Activated CD8-positive, alpha-beta memory T cell treated with anti-CD3 and anti-CD28 coated beads for 4 hours (primary cell): ENCODE results near the gene PTER.

ENCODE experiments used
- DNase-seq, 2 donors: peaks; one replicate each; pipeline ENCODE4 v3.0.0-alpha.2; 2020; ENCODE audit warnings: low read depth in 2 of 2

The PTER gene

DNA sequence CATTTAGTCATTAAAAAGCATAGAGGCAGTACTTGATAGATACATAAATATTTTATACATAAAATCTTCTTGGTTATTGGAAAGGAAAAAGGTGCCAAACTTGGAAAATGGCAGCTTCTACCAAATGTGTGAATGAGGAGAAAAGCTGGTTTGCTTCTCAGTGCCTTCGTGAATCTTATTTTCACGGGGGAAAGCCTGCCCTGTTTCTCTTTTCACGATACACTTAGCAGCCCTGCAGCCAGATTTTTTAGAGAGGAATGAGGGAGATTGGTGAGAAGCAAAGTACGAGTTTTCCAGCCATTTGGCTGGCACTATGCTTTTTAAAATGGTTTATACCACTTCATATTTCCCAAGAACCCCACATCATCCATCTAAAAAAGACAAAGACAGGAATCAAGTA is 107.8 kb downstream of the PTER start:
- DNase-seq: no peak

DNA sequence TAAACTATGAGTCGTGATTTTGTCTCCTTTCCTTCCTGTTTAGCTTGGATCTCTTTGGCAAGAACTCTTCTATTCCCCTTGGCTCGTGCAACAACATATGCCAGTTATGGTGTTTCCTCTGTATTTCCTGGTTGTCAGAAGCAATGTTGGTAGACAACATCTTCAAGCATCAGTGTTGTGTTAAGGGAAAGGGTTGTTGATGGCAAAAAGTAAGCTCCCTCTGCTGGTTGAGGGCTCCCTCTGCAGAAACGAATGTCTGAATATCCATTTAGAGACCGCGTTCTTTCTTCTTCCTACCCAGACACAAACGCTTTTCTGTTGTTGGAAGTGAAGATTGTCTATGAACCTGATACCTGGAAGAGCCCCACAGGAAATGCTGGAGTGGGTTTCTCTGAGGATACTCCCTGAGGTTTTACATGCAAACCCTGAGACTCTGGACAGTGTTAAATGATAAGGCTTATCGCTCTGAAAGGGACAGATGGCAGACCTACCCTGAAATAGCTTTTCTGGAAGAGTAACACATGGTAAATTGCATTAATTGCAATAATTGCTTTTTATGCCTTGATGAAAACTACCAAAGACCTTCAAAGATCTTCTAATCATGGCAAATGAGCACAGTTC is 108.4 kb downstream of the PTER start:
- no peak for DNase-seq

DNA sequence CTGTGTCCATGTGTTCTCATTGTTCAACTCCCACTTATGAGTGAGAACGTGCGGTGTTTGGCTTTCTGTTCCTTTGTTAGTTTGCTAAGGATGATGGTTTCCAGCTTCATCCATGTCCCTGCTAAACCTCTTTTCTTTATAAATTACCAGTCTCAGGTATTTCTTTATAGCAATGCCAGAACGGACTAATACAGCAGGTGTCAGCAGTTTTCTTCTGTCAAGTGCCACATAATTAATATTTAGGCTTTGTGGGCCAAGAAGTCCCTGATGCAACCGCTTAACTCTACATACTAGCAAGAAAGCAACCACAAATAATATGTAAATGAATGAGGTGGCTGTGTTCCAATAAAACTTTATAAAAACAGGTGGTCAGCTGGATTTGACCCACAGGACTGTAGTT is 111.2 kb downstream of the PTER start:
- DNase-seq: no peak

DNA sequence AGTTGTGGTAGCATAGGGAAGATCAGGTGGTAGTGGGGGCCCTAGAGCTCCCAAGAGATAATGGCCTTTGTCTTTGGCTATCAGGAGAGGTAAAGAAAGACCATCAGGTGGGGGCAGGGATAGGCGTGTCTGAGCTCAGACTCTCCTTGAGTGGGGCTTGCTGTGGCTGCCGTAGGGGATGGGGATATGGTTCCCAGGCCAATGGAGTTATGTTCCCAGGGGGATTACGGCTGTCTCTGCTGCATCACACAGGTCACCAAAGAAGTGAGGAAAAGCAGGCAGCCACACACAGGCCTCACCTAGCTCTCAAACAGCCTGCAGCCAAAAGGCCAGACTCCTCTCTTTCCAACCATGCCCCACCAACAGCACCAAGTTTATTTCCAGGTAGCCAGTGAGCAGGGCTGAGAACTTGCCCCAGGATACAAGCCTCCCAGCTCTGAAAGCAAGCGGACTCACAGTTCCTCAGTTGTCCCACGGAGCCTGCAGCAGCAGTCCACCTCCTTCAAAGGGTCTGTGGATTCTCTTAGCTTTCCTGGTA is 122.5 kb downstream of the PTER start:
- DNase-seq: no peak

DNA sequence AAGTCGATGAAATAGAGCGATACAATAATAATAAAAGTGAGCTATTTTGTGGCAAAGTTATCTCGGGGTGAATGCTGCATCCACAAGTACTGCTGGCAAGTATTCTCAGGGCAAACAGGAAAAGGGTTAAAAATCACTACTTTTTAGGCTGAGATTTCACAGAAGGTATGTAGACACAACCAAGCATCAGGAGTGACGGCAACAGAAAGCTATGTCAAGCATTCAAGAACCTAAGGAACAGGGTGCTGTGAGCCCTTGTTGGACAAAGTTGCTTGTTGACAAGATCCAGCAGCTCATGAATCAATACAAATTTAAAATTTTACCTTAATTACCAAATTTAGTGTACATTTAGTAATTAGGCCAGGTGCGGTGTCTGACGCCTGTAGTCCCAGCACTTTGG is 126.1 kb downstream of the PTER start:
- no peak for DNase-seq
